Transverse colon (tissue), 4 donors: Measurements from ENCODE around the gene SH3TC2. TPM values are rescaled to one million over a fixed set of nuclear protein-coding genes. Genes with fewer than 3 reads are reported as not detected.

Source experiments
- DNase-seq: peaks from one replicate; pipeline ENCODE4 v3.0.0-alpha.2; 2019
- H3K27ac ChIP-seq, 4 donors: fragments of 200-600 bp; sonication (generic); 2 replicates each; pipeline ENCODE4 v1.5.1; 2016 to 2018; ENCODE audit warnings: inconsistent platforms in 4 of 4
- H3K27me3 ChIP-seq: fragments of 200-600 bp; sonication (generic); 2 replicates; pipeline ENCODE4 v1.5.1; 2017; ENCODE audit warnings: inconsistent platforms
- H3K36me3 ChIP-seq, 4 donors: fragments of 200-600 bp; sonication (generic); 2 replicates each; pipeline ENCODE4 v1.5.1; 2017 to 2019; ENCODE audit warnings: inconsistent platforms in 4 of 4
- H3K4me1 ChIP-seq, 4 donors: fragments of 200-600 bp; sonication (generic); 2 replicates each; pipeline ENCODE4 v1.5.1; 2017 to 2020; ENCODE audit warnings: inconsistent platforms in 4 of 4
- H3K4me3 ChIP-seq, 4 donors: fragments of 200-600 bp; sonication (generic); 1 replicate in 1 of 4; 2 replicates in 3 of 4; pipeline versions ENCODE4 v1.5.1 to v1.6.1; 2017 to 2019; ENCODE audit warnings: inconsistent platforms in 4 of 4
- H3K9me3 ChIP-seq, 2 donors: fragments of 200-600 bp; sonication (generic); 2 replicates each; pipeline ENCODE4 v1.5.1; 2017 to 2019; ENCODE audit warnings: inconsistent platforms in 2 of 2
- CTCF ChIP-seq, 5 experiments: fragments of 200-600 bp in 3 of 5; fragments of 450-650 bp in 2 of 5; sonication (generic) in 3 of 5; IDR thresholded peaks; 1 replicate in 2 of 5; 2 replicates in 3 of 5; pipeline ENCODE4 v1.5.1; 2016 to 2017; ENCODE audit warnings: antibody characterized with exemption in 5 of 5, inconsistent platforms in 3 of 5, mild to moderate bottlenecking in 2 of 5, moderate library complexity in 1 of 5
- EP300 ChIP-seq: sonication (generic); formaldehyde crosslinking; IDR thresholded peaks from one replicate; pipeline ENCODE4 v1.6.1; 2017; ENCODE audit warnings: antibody characterized with exemption, low read depth
- POLR2A ChIP-seq: fragments of 450-650 bp; IDR thresholded peaks from one replicate; pipeline ENCODE4 v1.6.1; 2016; ENCODE audit warnings: antibody characterized with exemption, mild to moderate bottlenecking, moderate library complexity
- POLR2AphosphoS5 ChIP-seq, 3 donors: sonication (generic); formaldehyde crosslinking; IDR thresholded peaks; one replicate each; pipeline ENCODE4 v1.6.1; 2016; ENCODE audit warnings: antibody characterized with exemption in 3 of 3
- WGBS, 2 donors: methylation state at CpG; one replicate each; pipeline ENCODE4 v1.1.5; 2018; ENCODE audit warnings: low coverage in 1 of 2; 5-methylcytosine and 5-hydroxymethylcytosine counted together
- in situ Hi-C, 4 donors: fragments of 200-750 bp; cut with MboI; loops; one replicate each; pipeline versions ENCODE4 v1.15.0 to v1.15.1; 2017; ENCODE audit warnings: low sequenced_read_pairs in 3 of 4, low pct_ligation_motif_present in 1 of 4, low pct_unique_long_range_greater_than_20kb in 1 of 4
- intact Hi-C: fragments of 100-400 bp; cut with DNase I; formaldehyde crosslinking; loops from one replicate; pipeline ENCODE4 v1.15.1; 2023; ENCODE audit warnings: low total_unique reads
- total RNA-seq, 4 donors: library from RNA; depleted of rRNA; stranded (reverse); fragments of >200 nt; gene quantifications; one replicate each; pipeline ENCODE4 v1.1.0, GENCODE V29; 2016

The SH3TC2 gene
- total RNA-seq, 4 donors from 2014 or later, result 0.55 to 1.6 (median 1.5) TPM; not detected in 1

- intact Hi-C loops (no loop called here), in situ Hi-C loops (loop anchor here in 3 of 4 donors (25.0 kb wide), 3 partner anchors 304 to 854 kb away; no protein-coding TSS in a partner anchor)
- no peaks in the 10 kb centered on the region for H3K36me3 ChIP-seq
- H3K27me3 ChIP-seq, result no peaks in the 10 kb centered on the region
- no peak overlapping the region for H3K4me3 ChIP-seq
- WGBS, 2 donors, result 85% methylated on average over 5 of the region's 5 CpGs; no CpG with 5 or more reads in 1 of the 2 donors
- no peaks in the 10 kb centered on the region for H3K4me1 ChIP-seq
- TF ChIP-seq POLR2AphosphoS5 (IDR thresholded peaks at IDR 0.05) (no peak), POLR2A (no peak), CTCF (IDR thresholded peaks at IDR 0.05) (no peak), EP300 (no peak)
- no peaks in the 10 kb centered on the region for H3K9me3 ChIP-seq
- no peak for DNase-seq
- no peak overlapping the region for H3K27ac ChIP-seq
Measured at GRCh38 chr5:149041242-149041641, 21.6 kb downstream of the SH3TC2 start.

- H3K4me1 ChIP-seq, result no peaks in the 10 kb centered on the region
- H3K27me3 ChIP-seq, result no peaks in the 10 kb centered on the region
- no peak overlapping the region for H3K4me3 ChIP-seq
- in situ Hi-C loops (loop anchor here in 3 of 4 donors (25.0 kb wide), 3 partner anchors 303 to 853 kb away; no protein-coding TSS in a partner anchor), intact Hi-C loops (no loop called here)
- H3K36me3 ChIP-seq, result no peaks in the 10 kb centered on the region
- 75 to 100% methylated on average over 1 of the region's 1 CpG for WGBS, 2 donors
- H3K27ac ChIP-seq, result no peak overlapping the region
- no peak for TF ChIP-seq EP300
- TF ChIP-seq POLR2A, result no peak
- no peak for TF ChIP-seq CTCF (IDR thresholded peaks at IDR 0.05)
- no peak for TF ChIP-seq POLR2AphosphoS5 (IDR thresholded peaks at IDR 0.05)
- no peak for DNase-seq
- H3K9me3 ChIP-seq, result no peaks in the 10 kb centered on the region
Measured at GRCh38 chr5:149040421-149040820, 22.4 kb downstream of the SH3TC2 start.

GRCh38 chr5:149039506-149039905 is 23.4 kb downstream of the SH3TC2 start:
- no peak overlapping the region for H3K27ac ChIP-seq
- in situ Hi-C loops, result loop anchor here (5.0 to 25.0 kb wide), 6 partner anchors 302 to 852 kb away; no protein-coding TSS in a partner anchor
- 60 to 71% methylated on average over 2 of the region's 2 CpGs for WGBS, 2 donors
- no peak for TF ChIP-seq EP300
- TF ChIP-seq CTCF (IDR thresholded peaks at IDR 0.05), result no peak
- TF ChIP-seq POLR2AphosphoS5 (IDR thresholded peaks at IDR 0.05), result no peak
- intact Hi-C loops, result no loop called here
- no peaks in the 10 kb centered on the region for H3K36me3 ChIP-seq
- H3K4me1 ChIP-seq, result no peaks in the 10 kb centered on the region
- H3K27me3 ChIP-seq, result no peaks in the 10 kb centered on the region
- H3K4me3 ChIP-seq, result no peak overlapping the region
- H3K9me3 ChIP-seq, result no peaks in the 10 kb centered on the region
- DNase-seq, result no peak

- WGBS, 2 donors, result 65 to 84% methylated on average over 5 to 6 of the region's 6 CpGs
Measured at GRCh38 chr5:149038336-149039080, 24.4 kb downstream of the SH3TC2 start.

More at GRCh38 chr5:149038336-149039080, 24.4 kb downstream of the SH3TC2 start:
- H3K36me3 ChIP-seq, result no peaks in the 10 kb centered on the region
- no peak overlapping the region for H3K27ac ChIP-seq
- H3K4me1 ChIP-seq, result no peaks in the 10 kb centered on the region
- intact Hi-C loops, result no loop called here
- no peaks in the 10 kb centered on the region for H3K9me3 ChIP-seq
- DNase-seq, result no peak
- no peaks in the 10 kb centered on the region for H3K27me3 ChIP-seq
- no peak for TF ChIP-seq CTCF (IDR thresholded peaks at IDR 0.05)
- no peak for TF ChIP-seq POLR2A
- TF ChIP-seq POLR2AphosphoS5 (IDR thresholded peaks at IDR 0.05), result no peak
- TF ChIP-seq EP300, result no peak
- H3K4me3 ChIP-seq, result no peak overlapping the region
- in situ Hi-C loops, result loop anchor here (5.0 to 25.0 kb wide), 6 partner anchors 301 to 851 kb away; no protein-coding TSS in a partner anchor
